Kasumi-1 (cell line): Measurements from ENCODE around the gene OBP2A.
"Not testable (repeated sequence)": the region's sequence is repeated elsewhere in the genome, so short reads cannot be mapped to it uniquely, and the experiment has no call there.

Experiments used
- DNase-seq, 2 experiments: peaks; one replicate each; lab custom pipeline; 2025; lab: John Stamatoyannopoulos, UW

Gene OBP2A, protein sequence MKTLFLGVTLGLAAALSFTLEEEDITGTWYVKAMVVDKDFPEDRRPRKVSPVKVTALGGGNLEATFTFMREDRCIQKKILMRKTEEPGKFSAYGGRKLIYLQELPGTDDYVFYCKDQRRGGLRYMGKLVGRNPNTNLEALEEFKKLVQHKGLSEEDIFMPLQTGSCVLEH

DNA sequence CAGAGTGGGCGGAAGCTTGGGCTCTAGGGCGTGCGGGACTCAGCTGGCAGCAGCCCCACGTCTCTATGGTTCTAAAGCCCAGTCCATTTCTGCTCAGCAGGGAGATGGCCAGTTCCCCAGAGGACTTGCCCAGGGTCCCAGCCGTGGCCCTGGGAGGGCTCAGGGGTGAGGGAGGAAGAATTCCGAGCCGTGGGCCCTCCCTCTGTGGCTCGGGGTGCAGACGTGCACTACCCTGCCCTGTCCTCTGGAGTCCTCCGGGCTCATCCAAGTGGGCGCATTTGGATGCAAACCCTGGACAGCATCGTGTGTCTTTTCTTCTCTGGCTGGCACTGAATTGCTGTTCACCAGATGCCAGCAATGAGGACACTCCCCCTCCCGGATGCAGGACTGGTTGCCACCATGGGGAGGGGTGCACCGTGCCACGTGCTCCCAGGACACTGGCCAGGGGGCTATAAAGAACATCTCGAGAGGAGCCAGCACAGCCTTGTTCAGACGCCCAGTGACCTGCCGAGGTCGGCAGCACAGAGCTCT, at the start of gene OBP2A:
TSS of gene OBP2A (plus strand) at position 481 of the 531 bp plus-strand sequence. CDS start 55 bp downstream, outside the sequence.
- not testable (repeated sequence) for DNase-seq

DNA sequence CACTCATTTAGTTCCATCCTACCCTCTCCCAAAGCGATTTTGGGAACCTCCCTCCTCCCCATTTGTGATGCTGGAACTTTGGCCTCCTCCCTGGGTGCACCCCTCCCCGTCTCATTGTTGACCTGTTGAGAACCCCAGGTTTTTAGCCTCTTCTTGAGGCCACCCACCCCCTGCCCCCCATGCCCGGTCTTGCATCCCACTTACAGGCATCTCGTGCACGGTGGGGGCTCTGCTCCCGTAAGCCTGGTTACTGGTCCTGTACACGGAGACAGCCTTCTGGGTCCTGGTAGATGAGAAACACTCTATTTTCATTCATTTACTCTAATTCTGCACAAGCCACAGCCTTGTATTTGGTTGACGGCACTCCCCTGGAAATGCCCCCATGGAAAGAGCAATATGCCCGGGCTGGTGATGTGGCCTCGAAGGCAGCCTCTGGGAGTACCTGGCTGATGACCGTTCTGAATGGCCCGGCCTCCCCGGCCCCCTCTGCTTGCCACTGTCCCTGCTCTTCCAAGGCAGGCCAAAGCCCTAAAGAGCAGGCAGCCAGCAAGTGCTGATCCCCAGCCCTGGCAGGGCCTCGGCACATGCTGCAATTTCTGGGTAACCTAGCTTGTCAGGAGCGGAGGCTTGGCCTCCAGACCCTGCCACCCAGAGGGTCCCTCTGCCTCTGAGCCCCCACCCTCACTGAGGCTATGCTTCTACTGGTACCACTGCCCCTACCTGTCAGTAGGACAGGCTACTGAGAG, 47.4 kb upstream of the OBP2A start:
- DNase-seq, result no peak

DNA sequence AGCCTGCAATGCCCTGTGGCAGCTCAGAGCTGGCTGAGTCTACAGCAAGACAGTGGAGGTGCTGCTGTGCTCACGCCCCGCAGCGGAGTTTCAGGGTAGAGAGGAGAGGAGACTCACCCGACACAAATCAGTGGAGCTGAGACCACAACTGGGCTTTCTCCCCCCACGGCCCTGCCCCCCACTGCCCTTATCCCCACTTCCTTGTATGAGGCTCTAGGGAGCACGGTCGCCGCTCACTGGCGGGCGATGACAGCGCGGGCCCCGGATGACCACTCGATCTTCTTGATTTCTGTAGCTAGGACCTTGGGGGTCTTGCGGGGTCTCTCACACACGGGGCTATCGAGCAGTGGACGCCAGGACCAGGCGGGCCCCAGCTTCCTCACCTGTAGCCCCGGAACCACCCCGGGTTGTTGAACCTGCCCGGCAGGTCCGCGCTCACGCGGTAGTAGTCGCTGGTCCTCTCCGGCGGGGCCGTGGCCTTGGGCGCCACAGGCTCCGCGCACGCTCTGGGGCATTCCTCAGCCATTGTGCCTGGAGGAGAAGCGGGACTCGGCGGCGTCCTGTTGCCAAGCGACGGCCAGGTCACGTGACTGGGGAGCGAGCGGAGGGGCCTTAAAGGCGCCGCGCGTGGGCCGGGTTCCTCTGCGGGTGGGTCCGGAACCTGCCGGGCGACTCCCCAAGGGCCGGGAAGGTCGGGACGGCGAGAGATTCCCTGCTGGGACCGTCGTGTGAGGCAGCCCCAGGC, 46.4 kb upstream of the OBP2A start:
- DNase-seq, result peak; percentile 69 to 75

DNA sequence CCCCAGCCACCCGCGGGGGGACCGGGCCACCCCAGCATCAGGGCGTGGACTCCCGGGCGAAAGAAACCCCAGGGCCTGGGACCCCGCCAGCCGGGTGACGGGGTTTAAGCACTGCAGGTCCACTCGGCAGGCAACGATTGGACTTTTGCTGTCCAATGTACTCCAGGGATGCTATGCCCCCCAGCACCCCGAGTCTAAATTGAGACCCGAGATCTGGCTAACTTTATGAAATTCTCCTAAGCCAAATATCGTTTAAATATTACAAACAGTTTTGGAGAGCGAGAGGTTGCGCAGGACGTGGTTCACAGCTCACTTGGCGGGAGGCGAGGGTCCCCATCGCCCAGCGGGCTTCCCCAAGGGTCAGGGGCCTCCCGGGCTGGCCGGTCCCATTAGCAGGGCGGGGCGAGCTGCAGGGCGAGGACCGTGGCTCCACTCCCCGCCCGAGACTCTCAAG, 45.8 kb upstream of the OBP2A start:
- peak in 1 of 2 experiments; percentile 28 for DNase-seq

DNA sequence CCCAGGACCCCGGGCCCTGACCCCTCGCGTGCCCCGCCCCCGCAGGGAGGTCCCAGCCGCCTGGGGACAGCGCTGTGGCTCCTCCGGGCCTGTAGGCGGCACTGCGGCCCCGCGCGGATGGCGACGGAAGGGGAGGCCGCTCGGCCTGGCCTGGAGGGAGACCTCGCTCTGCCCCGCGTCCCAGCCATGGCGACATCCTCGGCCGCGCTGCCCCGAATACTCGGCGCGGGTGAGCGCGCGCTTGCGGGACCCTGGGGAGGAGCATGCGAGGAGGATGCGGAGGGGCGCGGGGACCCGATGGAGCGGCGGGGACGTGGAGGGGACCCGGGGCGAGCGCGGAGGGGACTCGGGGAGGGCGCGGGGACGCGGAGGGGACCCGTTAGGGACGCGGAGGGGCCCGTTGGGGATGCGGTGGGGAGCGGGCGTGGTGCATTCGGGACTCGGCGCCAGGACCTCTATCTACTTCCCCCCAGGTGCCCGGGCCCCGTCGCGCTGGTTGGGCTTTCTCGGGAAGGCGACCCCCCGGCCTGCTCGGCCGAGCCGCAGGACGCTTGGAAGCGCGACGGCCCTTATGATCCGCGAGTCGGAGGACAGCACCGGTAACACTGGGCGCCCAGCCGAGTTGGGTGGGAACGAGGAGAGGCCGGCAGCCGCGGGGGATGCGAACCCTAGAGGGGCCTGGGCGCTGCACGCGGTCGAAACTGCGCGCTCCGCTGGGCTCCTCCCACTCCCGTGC, 45.2 kb upstream of the OBP2A start, which contains the start of gene MRPS2:
TSS of gene MRPS2 (plus strand) at position 158 of the 736 bp plus-strand sequence. CDS start at position 187, 29 bp downstream.
- peak; percentile 66 to 75 for DNase-seq

DNA sequence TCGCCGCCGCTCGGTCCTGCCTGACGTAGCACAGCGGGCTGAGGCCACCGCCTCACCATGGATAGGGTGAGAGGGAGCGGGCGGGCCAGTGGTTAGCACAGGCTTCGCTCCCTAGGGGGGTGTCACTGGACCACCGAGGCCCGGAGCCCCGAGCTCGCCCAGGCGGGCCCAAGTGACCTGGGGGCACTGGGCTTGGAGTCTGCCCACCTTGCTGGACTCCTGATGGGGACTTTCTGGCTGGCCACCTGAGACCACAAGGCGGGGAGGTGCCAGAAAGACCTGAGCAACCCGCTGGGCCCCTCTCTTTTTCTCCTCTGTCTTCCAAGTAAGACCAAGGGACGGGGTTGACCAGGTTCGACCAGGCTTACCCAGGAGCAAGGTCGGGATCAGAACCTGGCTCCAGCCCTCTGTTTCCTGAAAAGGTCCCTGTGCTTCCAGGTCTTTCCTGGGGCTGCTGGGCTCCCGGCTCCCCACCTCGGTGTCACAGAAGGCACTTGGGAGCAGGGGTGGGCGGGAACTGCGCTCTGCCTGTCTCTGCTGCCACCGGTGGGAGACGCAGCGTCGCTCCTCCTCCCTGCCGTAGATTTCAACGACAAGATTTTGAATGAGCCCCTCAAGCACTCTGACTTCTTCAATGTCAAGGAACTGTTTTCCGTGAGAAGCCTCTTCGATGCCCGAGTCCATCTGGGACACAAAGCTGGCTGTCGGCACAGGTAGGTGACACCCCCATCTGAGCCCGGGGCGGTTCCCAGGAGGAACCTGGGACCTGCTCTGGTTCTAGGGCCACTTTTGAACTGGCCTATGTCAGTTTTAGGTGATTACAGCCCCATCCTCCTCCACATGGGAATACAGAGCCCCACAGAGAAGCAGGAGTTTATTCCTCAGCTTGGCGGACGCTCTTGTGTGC, 44.4 kb upstream of the OBP2A start:
- DNase-seq, result no peak

DNA sequence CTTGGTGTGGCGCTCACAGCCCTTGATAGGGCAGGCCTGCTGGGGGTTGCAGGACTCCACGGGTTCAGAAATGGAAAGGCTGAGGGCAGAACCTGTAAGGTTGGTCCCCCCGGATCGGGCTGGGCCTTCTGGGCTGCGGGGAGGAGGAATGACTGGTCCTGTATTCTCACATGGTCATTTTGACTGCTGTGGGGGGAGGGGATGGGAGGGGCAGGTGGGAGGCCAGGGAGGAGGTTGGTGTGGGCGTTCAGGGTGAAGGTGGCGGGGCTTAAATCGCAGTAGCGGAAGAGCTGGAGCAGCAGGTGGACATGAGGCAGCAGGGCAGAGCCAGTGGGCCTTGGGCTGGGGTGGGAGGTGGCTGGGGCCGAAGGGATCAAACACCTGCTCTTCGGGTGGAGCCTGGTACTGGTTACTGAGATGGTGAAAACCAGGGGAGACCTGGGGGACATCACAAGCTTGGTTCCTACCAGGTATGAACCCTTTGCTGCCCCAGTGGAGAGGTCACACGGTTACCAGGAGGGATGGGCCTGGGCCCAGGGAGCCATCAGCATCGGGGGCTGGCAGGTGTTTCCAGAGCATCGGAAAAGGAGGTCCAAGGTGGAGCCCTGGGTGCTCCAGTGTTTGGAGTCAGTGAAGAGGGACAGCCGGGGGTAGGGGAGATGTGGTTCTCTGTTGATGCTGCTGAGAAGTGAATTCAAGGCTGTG, 43.6 kb upstream of the OBP2A start:
- no peak for DNase-seq

DNA sequence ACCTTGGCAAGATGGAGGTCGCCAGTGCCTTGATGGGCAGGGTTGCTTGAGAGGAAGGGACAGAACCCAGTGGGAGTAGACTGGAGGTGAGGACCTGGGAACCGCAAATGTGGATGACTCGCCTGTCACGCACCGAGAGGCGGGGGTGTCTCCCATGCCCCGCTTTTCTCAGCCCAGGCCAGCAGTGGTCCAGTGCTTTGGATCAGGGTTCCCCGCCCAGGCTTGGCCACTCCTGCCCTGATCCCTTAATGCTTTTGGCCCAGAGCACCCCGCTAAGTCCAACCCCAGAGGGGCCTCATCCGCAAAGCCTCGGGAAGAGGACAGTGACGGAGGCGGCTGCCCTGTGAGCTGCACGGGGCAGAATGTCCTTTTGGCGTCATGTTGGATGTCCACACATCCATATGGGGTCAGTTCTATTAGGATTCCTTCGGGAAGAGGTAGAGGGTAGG, 43.0 kb upstream of the OBP2A start:
- DNase-seq, result no peak

DNA sequence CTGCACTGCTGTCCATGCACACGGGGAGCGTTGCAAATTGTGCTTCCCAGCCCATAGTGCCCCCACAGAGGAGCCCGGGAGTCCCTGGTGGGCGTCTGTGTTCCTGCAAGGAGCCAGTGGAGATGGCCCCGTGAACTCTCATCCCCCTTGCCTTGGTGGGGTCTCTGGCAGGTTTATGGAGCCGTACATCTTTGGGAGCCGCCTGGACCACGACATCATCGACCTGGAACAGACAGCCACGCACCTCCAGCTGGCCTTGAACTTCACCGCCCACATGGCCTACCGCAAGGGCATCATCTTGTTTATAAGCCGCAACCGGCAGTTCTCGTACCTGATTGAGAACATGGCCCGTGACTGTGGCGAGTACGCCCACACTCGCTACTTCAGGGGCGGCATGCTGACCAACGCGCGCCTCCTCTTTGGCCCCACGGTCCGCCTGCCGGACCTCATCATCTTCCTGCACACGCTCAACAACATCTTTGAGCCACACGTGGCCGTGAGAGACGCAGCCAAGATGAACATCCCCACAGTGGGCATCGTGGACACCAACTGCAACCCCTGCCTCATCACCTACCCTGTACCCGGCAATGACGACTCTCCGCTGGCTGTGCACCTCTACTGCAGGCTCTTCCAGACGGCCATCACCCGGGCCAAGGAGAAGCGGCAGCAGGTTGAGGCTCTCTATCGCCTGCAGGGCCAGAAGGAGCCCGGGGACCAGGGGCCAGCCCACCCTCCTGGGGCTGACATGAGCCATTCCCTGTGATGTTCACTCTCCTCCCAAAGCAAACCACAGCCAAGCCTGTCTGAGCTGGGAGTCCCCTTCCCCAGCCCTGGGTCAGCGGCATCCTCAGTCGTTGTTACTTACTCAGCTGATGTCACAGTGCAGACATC, 42.3 kb upstream of the OBP2A start:
- no peak for DNase-seq

DNA sequence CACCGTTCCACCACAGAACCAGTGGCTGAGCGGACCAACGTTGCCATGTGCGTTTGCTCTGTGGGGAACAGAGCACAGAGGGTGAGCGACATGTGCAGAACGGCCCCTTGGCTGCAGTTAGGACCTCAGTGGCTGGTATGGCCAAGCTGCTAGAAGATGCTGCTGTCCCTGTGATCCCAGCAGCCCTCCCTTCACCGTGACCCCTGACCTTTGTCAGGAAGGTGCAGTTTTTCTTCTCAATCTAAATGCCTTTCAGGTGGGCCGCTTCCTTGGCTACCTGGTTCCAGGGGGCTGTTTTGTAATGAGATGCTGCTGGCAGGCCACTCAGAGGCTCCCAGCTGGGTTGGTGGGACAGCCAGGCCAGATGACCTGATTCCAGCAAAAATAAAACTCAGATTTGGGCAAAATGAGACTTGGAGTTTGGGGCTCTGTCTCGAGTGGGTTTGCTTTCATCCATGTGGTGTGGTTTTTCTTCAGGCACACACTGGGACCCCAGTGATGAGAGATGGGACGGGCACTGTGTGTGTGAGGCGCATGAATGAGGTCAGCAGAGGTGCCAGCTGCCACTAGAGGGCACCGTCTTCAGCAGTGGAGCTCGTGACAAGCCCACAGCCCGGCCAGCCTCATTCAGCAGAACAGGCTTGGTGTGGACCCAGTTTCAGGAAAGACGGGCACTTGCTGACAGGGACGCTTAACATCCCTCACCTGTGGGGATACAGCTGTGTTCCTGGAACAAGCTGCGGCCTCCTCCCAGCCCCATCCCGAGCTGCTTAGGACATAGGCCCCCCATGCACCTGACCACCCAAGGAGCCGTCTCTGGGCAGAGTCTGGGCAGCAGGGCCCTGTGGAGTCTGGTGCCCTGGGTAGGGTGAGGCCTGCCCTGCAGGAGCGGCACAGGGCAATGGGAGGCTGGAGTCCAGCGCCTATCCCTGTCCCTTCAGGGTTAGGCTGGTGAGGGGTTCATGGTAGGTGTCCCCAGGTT, 41.4 kb upstream of the OBP2A start:
- peak; percentile 42 to 48 for DNase-seq

DNA sequence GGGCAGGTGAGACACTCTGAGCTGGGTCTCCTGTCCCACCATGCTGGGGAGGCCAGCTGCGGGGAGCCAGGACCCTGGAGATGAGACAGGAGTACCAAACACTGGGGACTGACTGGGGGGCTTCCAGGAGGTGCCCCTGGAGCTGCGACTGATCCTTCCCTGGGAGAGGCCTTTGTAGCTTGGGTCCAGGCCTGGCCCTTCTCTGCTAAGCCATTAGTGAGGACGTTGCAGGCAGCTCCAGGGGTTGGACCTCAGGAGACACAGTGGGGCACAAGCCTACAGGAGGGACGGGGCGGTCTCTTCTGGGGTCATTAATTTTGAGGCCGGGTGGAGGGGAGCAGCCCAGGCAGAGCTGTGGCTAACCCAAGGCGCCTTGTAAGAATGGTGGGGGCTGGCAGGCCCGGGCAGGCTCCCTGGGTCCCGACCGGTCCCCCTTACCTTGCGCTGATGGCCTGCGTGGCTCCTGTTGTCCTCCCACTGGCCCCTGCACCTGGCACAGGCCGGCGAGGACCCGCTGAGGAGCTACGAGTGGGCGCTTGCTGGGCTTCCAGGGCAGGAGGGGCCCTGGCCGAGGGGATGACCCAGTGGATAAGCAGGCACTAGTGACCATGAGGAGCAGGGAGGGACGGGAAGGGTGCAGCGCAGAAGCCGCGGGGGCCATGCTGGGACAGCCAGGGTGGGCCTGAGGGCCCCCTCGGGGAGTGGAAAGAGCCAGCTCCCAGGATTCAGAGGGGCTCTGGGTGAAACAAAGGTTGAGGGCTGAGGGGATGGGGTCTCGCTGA, 40.3 kb upstream of the OBP2A start:
- no peak for DNase-seq

DNA sequence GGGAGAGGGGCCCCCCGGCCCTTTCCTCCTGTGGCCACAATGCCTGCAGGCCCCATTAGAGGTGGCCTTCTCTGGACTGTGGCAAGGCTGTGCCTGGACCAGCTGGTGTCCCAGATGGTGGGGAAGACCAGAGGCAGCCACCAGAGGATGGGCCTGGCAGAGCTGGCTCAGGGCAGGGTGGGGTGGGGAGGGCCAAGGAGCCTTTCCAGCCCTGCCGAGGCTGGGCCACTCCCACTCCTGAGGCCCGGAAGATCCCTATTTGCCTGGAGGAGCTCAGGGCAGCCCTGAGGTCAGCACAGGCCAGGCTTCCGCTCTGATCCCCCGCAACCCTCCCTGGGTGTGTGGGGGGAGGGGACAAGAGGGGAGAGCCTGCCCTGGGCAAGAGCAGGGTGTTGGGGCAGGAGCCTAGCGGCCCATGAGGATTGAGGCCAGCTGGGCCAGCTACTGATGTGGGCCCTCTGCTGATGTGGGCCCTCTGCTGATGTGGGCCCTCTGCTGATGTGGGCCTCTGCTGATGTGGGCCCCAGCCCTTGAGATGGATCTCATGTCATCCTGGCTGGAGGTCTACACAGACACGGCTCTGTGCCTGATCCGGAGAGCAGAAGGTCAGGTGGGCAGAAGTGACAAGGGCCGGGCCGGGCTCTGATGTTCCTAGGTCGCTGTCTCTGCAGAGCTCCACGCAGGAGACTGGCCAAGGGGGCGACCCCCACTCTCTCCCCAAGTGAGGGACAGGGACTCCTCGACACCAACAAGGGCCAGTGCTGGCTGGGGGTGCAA, 39.4 kb upstream of the OBP2A start:
- no peak for DNase-seq

DNA sequence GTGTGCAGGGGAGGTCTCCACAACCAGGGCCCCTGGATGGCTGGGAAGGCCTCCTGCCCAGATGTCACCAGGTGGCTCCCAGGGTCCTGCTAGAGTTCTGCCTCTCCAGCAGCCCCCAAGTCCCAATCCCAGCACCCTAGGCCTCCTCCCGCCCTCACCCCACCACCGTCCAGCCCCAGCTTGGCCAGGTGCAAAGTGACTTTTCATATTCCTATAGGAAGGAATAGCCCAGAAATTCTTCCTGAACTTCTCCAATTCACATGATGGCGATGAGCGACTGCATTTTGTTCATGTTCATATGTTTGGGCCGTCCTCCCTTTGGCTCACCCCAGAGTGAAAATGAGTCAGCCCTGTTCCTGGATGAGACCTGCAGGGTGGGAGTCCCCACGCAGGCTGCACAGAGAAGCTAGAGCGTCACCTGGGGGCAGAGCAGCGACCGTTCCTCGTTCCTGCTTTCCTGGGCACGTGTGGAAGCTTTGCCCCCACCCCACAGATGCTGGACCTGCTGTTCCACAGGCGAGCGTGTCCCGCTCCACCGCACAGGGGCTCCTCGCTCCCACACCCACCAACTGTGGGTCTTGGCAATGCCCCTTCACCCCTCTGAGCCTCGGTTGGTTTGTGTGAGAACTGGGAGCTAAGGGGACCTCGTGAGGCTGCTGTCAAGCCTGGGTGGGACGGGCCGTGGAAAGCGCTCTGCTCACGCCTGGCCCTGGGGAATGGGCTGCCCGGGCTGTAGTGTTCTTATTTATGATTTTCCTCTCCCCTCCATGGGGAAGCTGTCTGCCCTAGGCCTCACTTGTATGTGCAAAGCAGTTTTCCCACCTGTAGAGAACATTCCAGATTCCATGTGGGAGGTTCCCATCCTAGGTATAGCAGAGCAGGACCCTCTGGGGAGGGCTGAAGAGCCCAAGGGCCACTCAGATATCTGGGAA, 38.6 kb upstream of the OBP2A start:
- no peak for DNase-seq

DNA sequence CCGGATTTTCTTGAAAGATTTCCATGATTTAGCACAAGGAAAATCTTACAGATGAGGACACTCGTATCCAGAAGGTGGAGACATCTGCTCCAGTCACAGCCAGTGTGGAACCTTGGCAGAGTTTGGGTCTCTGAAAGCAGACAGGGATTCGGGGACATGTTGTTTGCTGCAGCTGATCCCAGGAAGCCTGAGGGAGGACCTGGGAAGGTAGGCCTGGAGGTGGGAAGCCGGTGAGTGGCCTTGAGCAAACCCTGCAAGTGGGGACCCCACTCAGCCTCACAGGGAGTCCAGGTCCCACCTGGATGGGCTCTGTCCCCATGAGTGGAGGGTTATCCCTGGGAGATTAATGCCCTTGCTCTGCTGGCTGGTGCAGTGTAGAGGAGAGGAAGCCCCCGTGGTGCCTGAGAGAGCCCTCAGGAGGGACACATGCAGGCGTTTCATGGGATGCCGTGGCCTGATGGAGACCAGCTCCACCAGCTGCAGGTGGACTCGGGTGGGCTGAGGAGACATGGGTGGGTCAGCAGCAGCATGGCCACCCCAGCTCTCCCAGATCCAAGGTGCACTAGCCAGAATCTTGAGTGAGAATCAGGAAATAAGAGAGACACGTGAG, 37.6 kb upstream of the OBP2A start:
- no peak for DNase-seq

DNA sequence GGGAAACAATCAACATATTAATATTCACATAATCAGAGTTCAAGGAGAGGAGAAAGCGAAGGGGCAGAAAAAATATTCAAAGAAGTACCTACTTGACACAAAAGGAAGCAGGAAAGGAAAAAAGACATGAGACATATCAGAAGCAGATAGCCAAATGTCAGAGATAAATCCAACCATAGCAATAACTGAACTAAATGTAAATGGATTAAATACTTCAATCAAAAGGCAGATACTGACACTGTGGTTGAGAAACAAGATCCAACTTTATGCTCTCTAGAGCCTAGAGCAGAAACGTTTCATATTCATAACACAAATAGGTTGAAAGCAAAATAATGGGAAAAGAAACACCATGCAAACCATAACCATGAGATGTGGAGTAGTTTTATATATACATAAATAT, 36.5 kb upstream of the OBP2A start:
- DNase-seq, result no peak
